Tibial nerve (tissue), 4 donors: Measurements from ENCODE around the gene HAGHL.

Source experiments
- EP300 ChIP-seq, 2 donors: sonication (generic); formaldehyde crosslinking; IDR thresholded peaks; one replicate each; pipeline ENCODE4 v1.6.1; 2017; ENCODE audit warnings: antibody characterized with exemption in 2 of 2, mild to moderate bottlenecking in 1 of 2
- POLR2A ChIP-seq, 2 donors: fragments of 450-650 bp; IDR thresholded peaks; one replicate each; pipeline ENCODE4 v1.6.1; 2017; ENCODE audit warnings: antibody characterized with exemption in 2 of 2, mild to moderate bottlenecking in 2 of 2, moderate library complexity in 2 of 2
- TF ChIP-seq, protein P1 (sequence below), 5 experiments: fragments of 200-600 bp in 3 of 5; fragments of 450-650 bp in 2 of 5; sonication (generic) in 3 of 5; IDR thresholded peaks; one replicate each; pipeline ENCODE4 v1.5.1; 2016 to 2019; ENCODE audit warnings: antibody characterized with exemption in 5 of 5, mild to moderate bottlenecking in 3 of 5, moderate library complexity in 2 of 5

DNA sequence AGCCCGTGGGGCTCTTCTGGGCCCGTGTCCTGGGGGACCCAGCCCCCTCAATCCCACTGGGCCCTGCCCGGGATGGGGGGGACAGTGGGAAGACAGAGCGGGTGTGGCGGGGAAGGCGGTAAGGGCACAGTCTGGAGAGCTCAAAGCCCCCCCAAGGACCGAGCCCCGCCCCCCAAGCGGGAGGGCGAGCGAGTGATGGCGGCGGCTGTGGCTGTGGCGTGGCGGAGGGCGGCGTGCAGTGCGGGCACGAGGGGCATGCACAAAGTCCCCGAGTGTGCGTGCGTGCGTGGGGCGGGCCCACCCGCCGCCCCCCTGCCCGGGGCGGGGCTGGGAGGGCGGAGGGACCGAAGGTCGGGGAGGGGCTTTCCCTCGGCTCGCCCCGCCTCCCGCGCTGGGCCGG, 33.1 kb upstream of the HAGHL start:
- TF ChIP-seq, protein P1, sequence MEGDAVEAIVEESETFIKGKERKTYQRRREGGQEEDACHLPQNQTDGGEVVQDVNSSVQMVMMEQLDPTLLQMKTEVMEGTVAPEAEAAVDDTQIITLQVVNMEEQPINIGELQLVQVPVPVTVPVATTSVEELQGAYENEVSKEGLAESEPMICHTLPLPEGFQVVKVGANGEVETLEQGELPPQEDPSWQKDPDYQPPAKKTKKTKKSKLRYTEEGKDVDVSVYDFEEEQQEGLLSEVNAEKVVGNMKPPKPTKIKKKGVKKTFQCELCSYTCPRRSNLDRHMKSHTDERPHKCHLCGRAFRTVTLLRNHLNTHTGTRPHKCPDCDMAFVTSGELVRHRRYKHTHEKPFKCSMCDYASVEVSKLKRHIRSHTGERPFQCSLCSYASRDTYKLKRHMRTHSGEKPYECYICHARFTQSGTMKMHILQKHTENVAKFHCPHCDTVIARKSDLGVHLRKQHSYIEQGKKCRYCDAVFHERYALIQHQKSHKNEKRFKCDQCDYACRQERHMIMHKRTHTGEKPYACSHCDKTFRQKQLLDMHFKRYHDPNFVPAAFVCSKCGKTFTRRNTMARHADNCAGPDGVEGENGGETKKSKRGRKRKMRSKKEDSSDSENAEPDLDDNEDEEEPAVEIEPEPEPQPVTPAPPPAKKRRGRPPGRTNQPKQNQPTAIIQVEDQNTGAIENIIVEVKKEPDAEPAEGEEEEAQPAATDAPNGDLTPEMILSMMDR (IDR thresholded peaks at IDR 0.05), result no peak
- TF ChIP-seq POLR2A (IDR thresholded peaks at IDR 0.05), result no peak
- TF ChIP-seq EP300 (IDR thresholded peaks at IDR 0.05), result no peak
